Activated CD4-positive, alpha-beta T cell treated with anti-CD3 and anti-CD28 coated beads, Interleukin-2, amount 10 ng/mL, durations not matched to agents 7 days and 5 days (primary cell): ENCODE measurements around the gene TFCP2L1. TPM values are rescaled to one million over a fixed set of nuclear protein-coding genes. Genes with fewer than 3 reads are reported as not detected.
"Not testable (repeated sequence)": the region's sequence is repeated elsewhere in the genome, so short reads cannot be mapped to it uniquely, and the experiment has no call there.

Source experiments
- CTCF ChIA-PET: fragments of 350-600 bp; sonication (Branson Sonifier 250); formaldehyde crosslinking; loops from one replicate; lab custom pipeline; 2021; ENCODE audit warnings: antibody characterized with exemption; lab: Charles Lee
- POLR2A ChIA-PET: fragments of 350-600 bp; sonication (Branson Sonifier 250); formaldehyde crosslinking; loops from one replicate; lab custom pipeline; 2021; ENCODE audit warnings: antibody characterized with exemption; lab: Charles Lee
- DNase-seq: peaks from one replicate; pipeline ENCODE4 v3.0.0-alpha.2; 2020
- H3K27ac Mint-ChIP-seq: one replicate; pipeline ENCODE4 v1.8.0; 2021; ENCODE audit warnings: mild to moderate bottlenecking, moderate library complexity, mixed read lengths
- H3K27me3 Mint-ChIP-seq: one replicate; pipeline ENCODE4 v1.8.0; 2021; ENCODE audit warnings: mixed read lengths
- H3K36me3 Mint-ChIP-seq: one replicate; pipeline ENCODE4 v1.8.0; 2021; ENCODE audit warnings: low read depth, mixed read lengths
- H3K4me1 Mint-ChIP-seq: one replicate; pipeline ENCODE4 v1.8.0; 2021; ENCODE audit warnings: mixed read lengths
- H3K4me3 Mint-ChIP-seq: one replicate; pipeline ENCODE4 v1.8.0; 2021; ENCODE audit warnings: mild to moderate bottlenecking, moderate library complexity, mixed read lengths
- H3K9me3 Mint-ChIP-seq: one replicate; pipeline ENCODE4 v1.8.0; 2021; ENCODE audit warnings: mixed read lengths
- total RNA-seq, 2 experiments: library from RNA; stranded (reverse); gene quantifications; one replicate each; pipeline ENCODE4 v1.2.3, GENCODE V29; 2021

The TFCP2L1 gene
- total RNA-seq, 2 experiments from 2014 or later = 0.02 TPM

DNA sequence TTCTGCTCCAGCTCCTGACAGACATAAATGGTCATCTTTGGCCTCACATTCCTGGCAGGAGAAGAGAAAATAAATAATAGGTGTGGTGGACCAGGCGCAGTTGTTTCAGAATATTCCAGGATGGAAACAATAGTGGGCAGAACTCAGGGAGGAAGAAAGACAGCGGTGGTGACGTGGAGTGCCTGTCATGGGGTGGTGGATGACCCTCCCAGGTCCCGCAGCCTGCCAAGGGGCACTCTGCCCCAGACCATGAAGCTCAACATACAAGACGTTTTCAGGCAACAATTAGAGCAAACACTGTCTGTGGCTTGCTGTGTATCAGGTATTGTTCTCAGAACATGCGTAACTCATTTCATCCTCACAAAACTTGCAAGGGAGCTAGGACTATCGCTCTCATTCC lies 50.9 kb downstream of the TFCP2L1 start:
- Mint-ChIP-seq H3K27me3 (no peaks in the 10 kb centered on the region), H3K36me3 (no peaks in the 10 kb centered on the region), H3K4me3 (no peak overlapping the region), H3K9me3 (no peaks in the 10 kb centered on the region), H3K4me1 (no peaks in the 10 kb centered on the region), H3K27ac (no peak overlapping the region)
- DNase-seq = no peak
- CTCF ChIA-PET = no interaction called here
- POLR2A ChIA-PET = no interaction called here

DNA sequence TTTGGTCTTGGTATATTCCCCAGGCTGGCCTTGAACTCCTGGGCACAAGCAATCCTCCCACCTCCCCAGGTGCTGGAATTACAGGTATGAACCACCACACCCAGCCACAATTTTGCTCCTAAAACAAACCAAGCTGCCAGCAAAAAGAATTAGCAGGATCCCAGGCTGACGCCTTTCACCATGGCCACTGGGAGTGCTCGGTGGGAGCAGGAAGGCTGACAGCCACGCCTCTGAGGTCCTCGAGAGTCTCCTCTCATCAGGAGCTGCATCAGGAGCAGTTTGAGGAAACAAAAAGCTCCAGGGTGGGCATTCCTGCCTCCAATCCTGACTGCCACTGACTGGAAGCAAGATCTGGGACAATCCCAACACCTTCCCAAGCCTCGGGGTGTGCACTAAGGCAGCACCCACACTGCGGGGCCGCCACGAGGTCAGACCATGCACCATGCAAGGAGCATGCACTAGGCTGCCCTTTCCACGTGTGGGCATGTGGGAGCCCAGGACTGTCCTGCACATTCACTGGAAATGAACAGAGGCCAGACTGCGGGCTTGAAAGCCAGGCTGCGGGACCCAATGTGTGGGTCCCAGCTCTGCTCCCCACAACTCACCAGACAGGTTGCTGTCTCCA lies 51.4 kb downstream of the TFCP2L1 start:
- DNase-seq = no peak
- Mint-ChIP-seq H3K4me1 (no peaks in the 10 kb centered on the region), H3K36me3 (no peaks in the 10 kb centered on the region), H3K27ac (no peak overlapping the region), H3K27me3 (no peaks in the 10 kb centered on the region), H3K9me3 (no peaks in the 10 kb centered on the region), H3K4me3 (no peak overlapping the region)
- ChIA-PET POLR2A (no interaction called here), CTCF (no interaction called here)

DNA sequence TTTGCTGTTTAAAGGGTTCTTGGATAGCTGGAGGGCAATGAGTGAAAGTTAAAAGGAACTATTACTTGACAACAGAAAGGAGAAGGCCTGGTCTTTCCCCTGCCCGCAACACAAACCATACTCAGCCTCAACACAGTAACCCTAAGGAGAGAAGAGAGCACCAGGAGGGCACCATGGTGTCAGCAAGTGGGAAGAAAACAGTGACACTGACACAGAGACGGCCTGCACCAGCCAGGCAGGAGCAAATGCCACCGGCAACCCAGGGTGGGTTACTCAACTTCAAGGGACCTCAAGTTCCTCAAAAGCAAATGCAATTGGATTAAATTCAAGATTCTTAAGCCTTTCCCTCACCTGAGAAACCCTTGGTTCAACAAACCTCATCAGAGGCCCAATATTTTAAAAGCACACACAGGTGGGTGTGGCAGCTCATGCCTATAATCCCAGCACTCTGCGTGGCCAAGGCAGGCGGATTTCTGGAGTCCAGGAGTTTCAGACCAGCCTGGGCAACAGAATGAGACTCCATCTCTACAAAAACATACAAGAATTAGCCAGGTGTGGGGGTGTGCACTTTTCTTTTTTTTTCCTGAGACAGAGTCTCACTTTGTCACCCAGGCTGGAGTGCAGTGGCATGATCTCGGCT lies 52.3 kb downstream of the TFCP2L1 start:
- DNase-seq = no peak
- no peaks in the 10 kb centered on the region for H3K4me1 Mint-ChIP-seq
- H3K27me3 Mint-ChIP-seq = no peaks in the 10 kb centered on the region
- ChIA-PET CTCF (no interaction called here), POLR2A (no interaction called here)
- H3K4me3 Mint-ChIP-seq = no peak overlapping the region
- H3K9me3 Mint-ChIP-seq = no peaks in the 10 kb centered on the region
- no peak overlapping the region for H3K27ac Mint-ChIP-seq
- no peaks in the 10 kb centered on the region for H3K36me3 Mint-ChIP-seq

DNA sequence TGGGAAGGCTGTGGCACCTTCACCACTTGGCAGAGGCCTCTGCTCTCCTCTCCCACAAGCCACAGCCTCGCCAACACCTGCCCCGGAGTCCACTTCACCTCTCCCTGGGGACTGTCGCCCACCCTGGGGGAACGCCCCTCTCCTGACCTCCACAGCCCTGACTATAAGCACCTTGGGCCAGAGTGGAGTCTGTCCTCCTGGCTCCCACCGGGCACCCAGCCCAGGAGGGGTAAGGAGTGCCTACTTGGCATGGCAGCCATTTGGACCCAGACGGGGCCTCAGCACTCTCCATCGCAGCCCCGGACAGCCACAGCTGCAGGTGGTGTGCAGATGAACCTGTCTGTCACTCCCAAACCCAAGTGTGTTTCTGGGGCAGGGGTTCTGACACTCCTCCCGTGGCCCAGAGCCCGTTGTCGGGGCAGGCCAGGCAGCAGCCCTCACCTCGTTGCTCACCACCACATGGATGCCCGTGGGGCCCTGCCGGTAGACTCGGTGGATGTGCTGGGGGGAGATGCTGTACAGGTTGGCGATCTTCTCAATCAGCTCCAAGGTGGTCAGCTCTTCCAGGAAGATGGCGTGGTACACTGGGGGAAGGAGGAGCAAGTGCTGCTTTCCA lies 53.5 kb downstream of the TFCP2L1 start:
- no peak overlapping the region for H3K27ac Mint-ChIP-seq
- CTCF ChIA-PET = no interaction called here
- no peak overlapping the region for H3K4me3 Mint-ChIP-seq
- H3K4me1 Mint-ChIP-seq = no peaks in the 10 kb centered on the region
- POLR2A ChIA-PET = no interaction called here
- DNase-seq = no peak
- no peaks in the 10 kb centered on the region for H3K36me3 Mint-ChIP-seq
- no peaks in the 10 kb centered on the region for H3K9me3 Mint-ChIP-seq
- H3K27me3 Mint-ChIP-seq = no peaks in the 10 kb centered on the region

DNA sequence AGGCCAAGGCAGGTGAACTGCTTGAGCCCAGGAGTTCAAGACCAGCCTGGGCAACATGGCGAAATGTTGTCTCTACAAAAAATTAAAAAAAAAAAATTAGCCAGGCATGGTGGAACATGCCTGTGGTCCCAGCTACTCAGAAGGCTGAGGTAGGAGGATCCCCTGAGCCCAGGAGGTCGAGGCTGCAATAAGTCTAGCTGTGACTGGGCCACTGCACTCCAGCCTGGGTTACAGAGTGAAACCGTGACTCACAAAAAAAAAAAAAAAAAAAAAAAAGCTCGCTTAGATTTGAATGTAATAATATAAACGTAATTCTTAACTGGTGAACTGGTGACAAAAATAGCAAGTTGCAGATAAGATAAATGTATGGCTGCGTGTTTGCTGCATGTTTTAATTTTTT lies 56.5 kb downstream of the TFCP2L1 start:
- H3K27ac Mint-ChIP-seq = no peak overlapping the region
- H3K36me3 Mint-ChIP-seq = no peaks in the 10 kb centered on the region
- no peaks in the 10 kb centered on the region for H3K4me1 Mint-ChIP-seq
- H3K4me3 Mint-ChIP-seq = no peak overlapping the region
- H3K9me3 Mint-ChIP-seq = no peaks in the 10 kb centered on the region
- ChIA-PET CTCF (interaction anchor here (1.3 kb wide), 1 partner anchor 8 kb away, joined by 3 read pairs; no protein-coding TSS in a partner anchor), POLR2A (no interaction called here)
- DNase-seq = no peak
- H3K27me3 Mint-ChIP-seq = no peaks in the 10 kb centered on the region

DNA sequence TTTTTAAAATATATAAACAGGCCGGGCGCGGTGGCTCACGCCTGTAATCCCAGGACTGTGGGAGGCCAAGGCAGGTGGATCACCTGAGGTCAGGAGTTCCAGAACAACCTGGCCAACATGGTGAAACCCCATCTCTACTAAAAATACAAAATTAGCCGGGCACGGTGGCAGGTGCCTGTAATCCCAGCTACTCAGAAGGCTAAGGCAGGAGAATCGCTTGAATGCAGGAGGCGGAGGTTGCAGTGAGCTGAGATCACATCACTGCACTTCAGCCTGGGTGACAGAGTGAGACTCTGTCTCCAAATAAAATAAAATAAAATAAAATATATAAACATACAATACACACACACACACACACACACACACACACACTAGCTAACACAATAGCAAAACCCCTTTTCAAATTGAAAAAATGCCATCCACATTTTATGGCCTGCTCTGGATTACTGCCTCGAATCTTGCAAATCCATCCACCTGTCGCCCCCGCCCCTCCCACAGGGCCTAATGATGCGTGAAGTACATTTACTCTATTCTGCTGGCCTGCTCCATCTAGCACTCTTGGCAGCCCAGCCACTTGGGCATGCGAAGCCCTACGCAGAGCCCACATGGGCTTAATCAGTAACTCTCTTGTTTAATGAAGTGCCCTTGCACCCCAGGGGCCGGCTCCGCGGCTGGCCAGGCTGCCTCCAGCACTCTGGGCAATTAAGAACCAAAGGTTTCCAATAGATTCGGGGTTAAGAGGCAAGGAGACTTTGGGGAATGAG lies 57.4 kb downstream of the TFCP2L1 start:
- CTCF ChIA-PET, POLR2A ChIA-PET, DNase-seq, H3K9me3 Mint-ChIP-seq, H3K4me1 Mint-ChIP-seq, H3K27ac Mint-ChIP-seq, H3K4me3 Mint-ChIP-seq, H3K27me3 Mint-ChIP-seq, H3K36me3 Mint-ChIP-seq: not testable (repeated sequence)

DNA sequence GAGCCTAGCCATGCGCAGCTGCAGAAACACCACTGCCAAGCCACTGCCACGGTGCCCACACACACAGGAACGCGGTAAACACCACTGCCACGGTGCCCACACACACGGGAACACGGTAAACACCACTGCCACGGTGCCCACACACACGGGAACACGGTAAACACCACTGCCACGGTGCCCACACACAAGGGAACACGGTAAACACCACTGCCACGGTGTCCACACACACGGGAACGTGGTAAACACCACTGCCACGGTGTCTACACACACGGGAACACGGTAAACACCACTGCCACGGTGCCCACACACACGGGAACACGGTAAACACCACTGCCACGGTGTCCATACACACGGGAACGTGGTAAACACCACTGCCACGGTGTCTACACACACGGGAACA lies 59.3 kb downstream of the TFCP2L1 start:
- H3K36me3 Mint-ChIP-seq, H3K4me1 Mint-ChIP-seq, H3K27me3 Mint-ChIP-seq, DNase-seq, H3K4me3 Mint-ChIP-seq, H3K27ac Mint-ChIP-seq, H3K9me3 Mint-ChIP-seq, POLR2A ChIA-PET, CTCF ChIA-PET: not testable (repeated sequence)

DNA sequence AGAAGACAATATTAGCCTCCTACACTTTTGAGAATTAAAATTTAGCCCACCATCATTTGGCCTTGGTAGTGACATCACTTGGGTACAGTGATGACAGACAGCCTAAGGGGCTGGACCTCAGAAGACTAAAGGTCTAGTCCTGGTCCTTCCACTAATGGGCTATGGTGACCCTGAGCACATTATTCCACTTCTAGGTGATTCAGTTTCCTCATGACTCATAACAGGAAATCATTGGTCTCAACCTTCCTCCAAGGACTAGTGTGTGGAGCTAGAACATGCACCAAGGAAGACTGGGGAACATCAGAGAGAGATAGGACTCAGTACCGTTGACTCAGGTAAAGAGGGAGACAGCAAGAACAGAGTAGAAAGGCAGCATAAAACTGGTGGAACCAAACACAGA lies 64.0 kb downstream of the TFCP2L1 start:
- no peak overlapping the region for H3K4me3 Mint-ChIP-seq
- no peaks in the 10 kb centered on the region for H3K27me3 Mint-ChIP-seq
- H3K27ac Mint-ChIP-seq = no peak overlapping the region
- ChIA-PET CTCF (interaction anchor here (0.5 to 1.1 kb wide), 2 partner anchors 8 to 10 kb away, joined by 3 to 4 read pairs; no protein-coding TSS in a partner anchor), POLR2A (no interaction called here)
- no peaks in the 10 kb centered on the region for H3K9me3 Mint-ChIP-seq
- DNase-seq = no peak
- no peaks in the 10 kb centered on the region for H3K36me3 Mint-ChIP-seq
- H3K4me1 Mint-ChIP-seq = no peaks in the 10 kb centered on the region

DNA sequence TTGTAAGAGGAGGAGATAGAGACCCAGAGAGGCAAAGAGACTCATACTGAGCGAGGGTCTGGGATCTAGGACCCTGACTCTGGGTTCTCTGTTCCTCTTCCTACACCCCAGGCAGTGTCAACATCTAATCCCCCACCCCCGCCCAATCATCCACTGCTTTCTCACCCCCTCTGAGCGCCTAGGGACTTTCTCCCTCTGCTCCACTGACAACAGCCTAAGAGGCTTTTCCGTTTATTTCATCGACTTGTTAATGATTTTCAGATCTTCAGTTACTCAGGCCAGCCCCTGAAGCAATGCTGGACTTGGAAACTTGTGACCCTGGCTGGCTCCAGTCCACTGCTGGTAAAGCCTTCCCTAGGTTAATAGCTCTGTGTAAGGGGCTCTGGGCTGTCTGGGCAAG lies 65.1 kb downstream of the TFCP2L1 start:
- ChIA-PET CTCF (interaction anchor here (1.1 kb wide), 1 partner anchor 9 kb away, joined by 3 read pairs; no protein-coding TSS in a partner anchor), POLR2A (no interaction called here)
- DNase-seq = no peak
- H3K4me1 Mint-ChIP-seq = no peaks in the 10 kb centered on the region
- no peaks in the 10 kb centered on the region for H3K27me3 Mint-ChIP-seq
- H3K27ac Mint-ChIP-seq = no peak overlapping the region
- no peaks in the 10 kb centered on the region for H3K36me3 Mint-ChIP-seq
- H3K4me3 Mint-ChIP-seq = no peak overlapping the region
- H3K9me3 Mint-ChIP-seq = no peaks in the 10 kb centered on the region

DNA sequence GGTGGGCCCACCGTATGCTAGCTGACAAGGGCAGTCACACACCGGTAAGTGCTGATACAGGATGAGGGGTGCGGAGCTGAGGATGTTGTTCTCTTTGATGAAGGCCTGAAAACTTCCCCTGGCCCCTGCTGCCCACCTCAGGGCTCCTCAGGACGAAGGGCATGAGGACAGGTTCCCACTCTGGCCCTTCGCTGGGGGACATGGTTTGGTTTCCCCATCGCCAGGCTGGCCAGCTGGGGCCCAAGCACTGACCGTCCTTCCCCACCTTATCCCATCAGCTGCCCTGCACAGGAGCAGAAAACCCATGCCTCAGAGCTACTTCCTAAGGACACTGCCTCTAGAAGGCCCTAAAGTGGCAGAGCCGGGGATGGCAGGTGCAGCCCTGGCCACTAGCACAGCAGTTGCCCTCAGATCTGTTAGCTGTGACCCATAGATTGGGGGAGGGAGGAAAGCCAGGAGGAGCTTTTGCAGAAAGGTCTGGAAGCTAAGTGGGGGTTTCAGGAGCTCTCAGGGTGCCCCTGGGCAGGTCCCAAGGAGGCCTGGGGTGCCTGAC lies 66.5 kb downstream of the TFCP2L1 start:
- ChIA-PET POLR2A (no interaction called here), CTCF (no interaction called here)
- Mint-ChIP-seq H3K27me3 (no peaks in the 10 kb centered on the region), H3K27ac (no peak overlapping the region), H3K36me3 (no peaks in the 10 kb centered on the region), H3K4me1 (no peaks in the 10 kb centered on the region), H3K9me3 (no peaks in the 10 kb centered on the region), H3K4me3 (no peak overlapping the region)
- no peak for DNase-seq

DNA sequence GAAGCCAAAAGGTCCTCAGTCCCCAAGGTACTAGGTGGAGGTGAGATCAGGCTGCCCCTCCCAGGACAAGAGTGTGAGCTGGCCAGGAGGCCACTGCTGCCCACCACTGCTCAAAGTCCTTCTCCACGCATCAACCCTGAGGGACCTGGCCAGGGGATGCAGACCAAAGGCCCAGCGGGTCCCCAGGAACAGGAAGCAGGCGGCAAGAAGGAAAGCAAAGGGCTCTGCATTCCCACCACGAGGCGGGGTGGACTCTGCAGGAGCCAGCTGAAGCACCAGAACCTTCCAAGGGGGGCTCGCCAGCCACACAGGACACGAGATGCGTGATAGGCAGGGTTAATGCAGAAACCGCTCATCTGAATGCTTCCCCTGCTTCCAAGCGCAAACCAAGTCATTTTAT lies 67.4 kb downstream of the TFCP2L1 start:
- CTCF ChIA-PET = no interaction called here
- no peaks in the 10 kb centered on the region for H3K36me3 Mint-ChIP-seq
- no peak overlapping the region for H3K27ac Mint-ChIP-seq
- H3K4me1 Mint-ChIP-seq = no peaks in the 10 kb centered on the region
- H3K4me3 Mint-ChIP-seq = no peak overlapping the region
- no peak for DNase-seq
- no peaks in the 10 kb centered on the region for H3K27me3 Mint-ChIP-seq
- H3K9me3 Mint-ChIP-seq = no peaks in the 10 kb centered on the region
- POLR2A ChIA-PET = no interaction called here

DNA sequence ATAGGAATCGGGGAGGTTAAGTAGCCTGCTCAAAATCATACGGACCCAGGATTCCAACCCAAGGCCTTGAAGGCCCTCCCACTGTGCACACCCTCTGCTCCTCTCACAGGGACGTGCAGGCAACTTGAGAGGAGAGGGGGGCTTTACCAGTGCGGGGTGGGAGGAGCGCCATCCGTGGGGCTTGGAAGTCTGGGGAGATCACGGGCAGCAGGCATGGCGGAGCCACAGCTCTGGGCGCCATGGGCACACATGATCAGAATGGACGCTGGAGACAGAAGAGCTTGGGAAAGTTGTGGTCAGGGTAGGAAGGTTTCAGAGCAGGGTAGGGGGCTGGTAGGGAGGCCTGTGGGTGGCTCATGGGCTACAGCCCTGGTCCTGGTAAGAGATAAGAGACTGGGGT lies 70.7 kb downstream of the TFCP2L1 start:
- CTCF ChIA-PET = no interaction called here
- H3K4me3 Mint-ChIP-seq = no peak overlapping the region
- H3K27me3 Mint-ChIP-seq = no peaks in the 10 kb centered on the region
- no peaks in the 10 kb centered on the region for H3K36me3 Mint-ChIP-seq
- POLR2A ChIA-PET = no interaction called here
- H3K4me1 Mint-ChIP-seq = no peaks in the 10 kb centered on the region
- DNase-seq = no peak
- H3K9me3 Mint-ChIP-seq = no peaks in the 10 kb centered on the region
- H3K27ac Mint-ChIP-seq = no peak overlapping the region

DNA sequence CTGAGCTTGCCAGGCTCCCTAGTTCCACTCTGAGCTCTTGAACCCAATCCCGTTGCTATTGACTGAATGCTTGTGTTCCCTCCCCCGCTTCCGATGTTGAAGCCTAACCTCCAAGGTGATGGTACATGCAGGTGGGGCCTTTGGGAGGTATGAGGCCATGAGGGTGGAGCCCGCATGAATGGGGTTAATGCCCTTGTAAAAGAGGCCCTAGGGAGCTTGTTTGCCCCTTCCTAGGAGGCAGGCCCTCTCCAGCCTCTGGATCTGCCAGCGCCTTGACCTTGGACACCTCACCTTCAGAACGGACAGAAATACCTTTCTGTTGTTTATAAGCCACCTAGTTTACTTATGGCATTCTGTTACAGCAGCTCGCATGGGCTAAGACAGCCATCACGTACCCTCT lies 71.6 kb downstream of the TFCP2L1 start:
- Mint-ChIP-seq H3K4me1 (no peaks in the 10 kb centered on the region), H3K27ac (no peak overlapping the region), H3K36me3 (no peaks in the 10 kb centered on the region), H3K4me3 (no peak overlapping the region), H3K27me3 (no peaks in the 10 kb centered on the region), H3K9me3 (no peaks in the 10 kb centered on the region)
- no peak for DNase-seq
- CTCF ChIA-PET = no interaction called here
- POLR2A ChIA-PET = no interaction called here
